Neural progenitor cell (in vitro differentiated cells): Measurements from ENCODE around the gene SELENOM.

ENCODE experiments used
- CTCF ChIP-seq: fragments of 200-600 bp; sonication (generic); IDR thresholded peaks from 2 replicates; pipeline ENCODE4 v1.5.1; 2017; ENCODE audit warnings: antibody characterized with exemption, mild to moderate bottlenecking
- EZH2 ChIP-seq: fragments of 200-600 bp; sonication (generic); IDR thresholded peaks from 2 replicates; pipeline ENCODE4 v1.6.1; 2017; ENCODE audit warnings: antibody characterized with exemption, mild to moderate bottlenecking, moderate library complexity
- EZH2phosphoT487 ChIP-seq: fragments of 200-600 bp; sonication (generic); IDR thresholded peaks from 2 replicates; pipeline ENCODE4 v1.6.1; 2017; ENCODE audit warnings: antibody characterized with exemption

GRCh38 chr22:31088233-31088986 is 19.0 kb downstream of the SELENOM start:
- TF ChIP-seq EZH2 (no peak), EZH2phosphoT487 (no peak), CTCF (no peak)
